HG02852 (cell line): ENCODE measurements around the gene NME2.

Experiments used
- ATAC-seq: cut with Tn5 transposase; IDR thresholded peaks from one replicate; pipeline ENCODE4 v1.9.1; 2021; ENCODE audit warnings: mild to moderate bottlenecking, moderate library complexity; ENCODE audit not compliant: unreplicated experiment

The NME2 gene

GRCh38 chr17:51200295-51200694, 34.1 kb downstream of the NME2 start:
- ATAC-seq: no peak

DNA sequence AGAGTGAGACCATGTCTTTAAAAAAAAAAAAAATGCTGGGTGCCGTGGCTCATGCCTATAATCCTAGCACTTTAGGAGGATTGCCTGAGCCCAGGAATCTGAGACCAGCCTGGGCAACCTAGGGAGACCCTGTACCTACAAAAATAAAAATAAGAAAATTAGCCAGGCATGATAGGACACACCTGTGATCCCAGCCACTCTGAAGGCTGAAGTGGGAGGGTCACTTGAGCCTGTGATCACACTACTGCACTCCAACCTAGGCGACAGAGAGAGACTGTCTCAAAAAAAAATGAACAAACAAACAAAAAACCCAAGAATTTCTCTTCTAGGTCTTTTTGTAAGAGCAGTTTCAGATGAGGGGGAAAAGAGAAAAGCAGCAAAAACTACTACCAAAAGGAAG, 34.6 kb downstream of the NME2 start:
- ATAC-seq: no peak

DNA sequence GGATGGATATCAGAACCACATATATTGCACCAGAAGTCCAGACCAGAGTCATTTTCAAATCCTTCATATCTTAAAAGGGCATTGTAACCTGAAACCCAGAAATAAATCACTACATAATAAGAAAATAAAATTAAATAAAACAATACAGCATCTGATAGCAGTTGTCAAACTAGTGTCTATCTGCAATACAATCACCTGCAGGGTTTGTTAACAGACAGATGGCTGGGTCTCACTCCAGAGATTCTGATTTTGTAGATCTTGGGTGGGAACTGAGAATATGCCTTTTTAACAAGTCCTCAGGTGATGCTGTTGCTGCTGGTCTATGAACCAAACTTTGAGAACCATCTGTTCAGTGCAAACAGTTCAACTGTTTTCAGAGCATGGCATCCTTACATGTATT, 37.6 kb downstream of the NME2 start:
- no peak for ATAC-seq

DNA sequence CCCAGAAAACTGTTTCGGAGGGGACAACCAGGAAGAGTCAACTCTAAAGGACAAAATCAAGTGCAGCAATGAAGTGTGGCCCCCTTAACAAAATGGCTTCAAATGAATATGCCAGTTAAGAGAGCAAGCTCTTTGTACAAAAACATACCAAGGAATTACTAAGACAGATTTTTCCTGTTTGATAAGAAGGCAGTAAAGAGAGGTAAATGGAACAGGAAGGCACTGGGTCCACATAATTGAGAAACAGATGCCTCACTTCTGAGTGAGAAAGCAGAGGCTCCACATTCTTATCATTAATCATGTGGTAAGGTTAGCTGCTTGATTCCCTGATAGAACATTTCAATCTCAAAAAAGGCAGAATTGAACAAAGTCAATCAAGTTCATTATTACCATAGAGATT, 48.7 kb downstream of the NME2 start:
- no peak for ATAC-seq

DNA sequence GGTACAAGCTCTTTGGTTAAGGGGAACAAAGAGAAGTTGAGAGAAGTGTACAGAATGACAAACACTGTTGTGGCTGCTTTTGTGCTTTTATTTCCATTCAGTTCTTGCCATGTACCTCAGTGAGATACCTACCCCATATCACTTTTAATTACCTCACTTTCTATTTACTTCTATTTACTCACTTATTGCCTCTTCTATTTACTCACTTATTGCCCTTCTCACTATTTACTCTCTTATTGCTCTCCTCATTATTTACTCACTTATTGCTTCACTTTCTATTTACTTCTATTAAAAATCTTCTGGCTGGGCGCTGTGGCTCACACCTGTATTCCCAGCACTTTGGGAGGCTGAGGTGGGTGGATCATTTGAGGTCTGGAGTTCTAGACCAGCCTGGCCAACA, 51.7 kb downstream of the NME2 start:
- no peak for ATAC-seq

DNA sequence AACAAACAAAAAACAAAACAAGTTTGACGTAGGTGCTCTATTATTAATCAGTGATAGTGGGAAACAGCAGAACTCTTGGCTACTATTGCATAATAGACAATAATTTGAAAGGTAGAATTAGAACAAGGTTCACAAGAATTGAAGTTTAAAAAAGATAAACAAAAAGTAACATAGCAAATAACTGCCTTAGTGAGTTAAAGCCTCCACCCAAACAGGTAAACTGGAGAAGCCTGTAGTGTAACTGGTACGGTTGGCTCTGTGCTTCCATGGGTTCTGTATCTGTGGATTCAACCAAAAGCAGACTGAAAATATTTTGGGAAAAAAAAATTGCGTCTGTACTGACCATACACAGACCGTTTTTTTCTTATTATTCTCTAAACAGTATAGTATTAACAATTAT, 55.1 kb downstream of the NME2 start:
- ATAC-seq: no peak
